ENCODE measurements around the gene ANKS3.

ANKS3 gene

DNA sequence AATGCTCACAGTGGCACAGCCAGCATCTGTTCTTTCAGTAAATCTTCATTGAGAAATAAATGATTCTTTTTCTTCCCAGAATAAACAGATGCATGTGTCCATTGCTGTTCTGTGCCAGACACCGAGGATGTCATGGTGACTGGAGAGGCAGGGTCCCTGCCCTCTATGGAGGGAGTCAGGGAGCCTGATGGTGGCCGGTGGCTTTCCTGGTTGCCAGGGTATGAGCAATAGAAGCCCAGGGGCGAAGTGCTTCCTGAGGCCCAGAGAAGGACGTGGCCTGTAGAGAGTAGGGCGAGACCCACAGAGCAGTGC is 70.7 kb downstream of the ANKS3 start:
- Mint-ChIP-seq H3K27me3 (ENCODE audit: low read depth) (no peaks in the 10 kb centered on the region), H3K36me3 (ENCODE audit: low read depth) (peaks cover 16% of the 10 kb centered on the region), H3K4me1 (peaks cover 4% of the 10 kb centered on the region), H3K27ac (peak overlapping the region in 1 of 3 experiments; percentile 52), H3K4me3 (no peak overlapping the region), H3K9me3 (no peaks in the 10 kb centered on the region)
- no peak for TF ChIP-seq CTCF (IDR thresholded peaks at IDR 0.05; ENCODE audit: unreplicated experiment in 3 of 3)

DNA sequence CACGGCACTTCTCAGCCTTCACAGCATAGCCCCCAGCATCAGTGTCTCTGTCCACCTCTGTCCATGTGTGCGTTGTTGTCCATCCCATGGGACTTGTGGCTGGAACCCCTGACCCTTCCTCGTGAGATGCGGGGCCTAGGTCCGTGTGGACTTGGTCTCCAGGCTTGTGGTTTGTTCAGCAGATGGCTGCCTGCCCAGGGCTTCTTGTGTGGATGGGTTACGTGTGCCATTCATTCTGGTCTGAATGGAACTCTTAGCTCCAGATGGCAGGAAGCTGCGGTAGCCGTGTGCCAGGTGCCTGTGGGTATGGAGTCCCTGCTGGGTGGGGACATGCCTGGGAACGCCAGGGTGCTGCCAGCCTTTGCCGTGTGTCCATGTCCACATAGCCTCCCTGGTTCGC is 72.4 kb downstream of the ANKS3 start:
- Mint-ChIP-seq H3K4me3 (no peak overlapping the region), H3K27me3 (ENCODE audit: low read depth) (no peaks in the 10 kb centered on the region), H3K9me3 (no peaks in the 10 kb centered on the region), H3K27ac (peak overlapping the region in 1 of 3 experiments; percentile 64), H3K4me1 (peaks cover 4% of the 10 kb centered on the region), H3K36me3 (ENCODE audit: low read depth) (peaks cover 15% of the 10 kb centered on the region)
- TF ChIP-seq CTCF (IDR thresholded peaks at IDR 0.05; ENCODE audit: unreplicated experiment in 3 of 3), result no peak

DNA sequence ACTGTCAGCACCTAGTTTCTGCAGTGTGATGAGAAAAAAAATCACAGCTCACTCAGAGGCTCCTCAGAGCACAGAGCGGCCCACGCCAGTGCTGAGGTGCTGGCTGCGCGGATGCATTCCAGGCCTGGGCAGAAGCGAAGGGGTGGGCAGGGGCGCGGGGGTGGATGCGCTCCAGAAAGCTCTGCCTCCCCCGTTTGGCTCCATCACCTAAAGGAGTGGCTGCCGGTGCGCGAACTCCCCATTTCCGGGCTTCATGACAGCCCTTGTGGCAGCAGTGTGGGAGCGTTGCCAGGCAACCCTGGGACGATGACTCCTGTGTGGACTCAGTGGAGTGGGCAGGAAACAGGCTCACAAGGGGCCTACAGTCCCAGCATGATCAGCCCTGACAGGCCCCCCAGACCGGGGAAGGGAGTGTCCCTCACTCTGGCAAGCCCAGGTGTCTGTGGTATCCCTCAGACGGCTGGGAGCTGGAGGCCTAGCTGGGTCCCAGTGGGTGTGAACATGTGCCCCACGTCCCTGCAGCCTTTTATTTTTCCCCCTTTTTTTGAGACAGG is 73.5 kb downstream of the ANKS3 start:
- Mint-ChIP-seq H3K27ac (peak overlapping the region; percentile 56 to 93 (median 83)), H3K36me3 (ENCODE audit: low read depth) (peaks cover 22% of the 10 kb centered on the region), H3K9me3 (no peaks in the 10 kb centered on the region), H3K4me3 (peak overlapping the region in 2 of 3 experiments; percentile 11 to 14), H3K4me1 (peaks cover 4% of the 10 kb centered on the region), H3K27me3 (ENCODE audit: low read depth) (no peaks in the 10 kb centered on the region)
- no peak for TF ChIP-seq CTCF (IDR thresholded peaks at IDR 0.05; ENCODE audit: unreplicated experiment in 3 of 3)

GRCh38 chr16:4659363-4660353 is 74.4 kb downstream of the ANKS3 start:
- H3K4me3 Mint-ChIP-seq, result peak overlapping the region in 2 of 3 experiments; percentile 6 to 11
- H3K4me1 Mint-ChIP-seq, result peaks cover 4% of the 10 kb centered on the region
- H3K27me3 Mint-ChIP-seq (ENCODE audit: low read depth), result no peaks in the 10 kb centered on the region
- H3K36me3 Mint-ChIP-seq (ENCODE audit: low read depth), result peaks cover 21% of the 10 kb centered on the region
- peak overlapping the region; percentile 56 to 93 (median 83) for H3K27ac Mint-ChIP-seq
- no peak for TF ChIP-seq CTCF (IDR thresholded peaks at IDR 0.05; ENCODE audit: unreplicated experiment in 3 of 3)
- no peaks in the 10 kb centered on the region for H3K9me3 Mint-ChIP-seq

GRCh38 chr16:4656695-4657686 is 77.1 kb downstream of the ANKS3 start:
- no peak overlapping the region for H3K27ac Mint-ChIP-seq
- H3K4me3 Mint-ChIP-seq, result no peak overlapping the region
- TF ChIP-seq CTCF (IDR thresholded peaks at IDR 0.05; ENCODE audit: unreplicated experiment in 3 of 3), result no peak
- H3K4me1 Mint-ChIP-seq, result peaks cover 4% of the 10 kb centered on the region
- no peaks in the 10 kb centered on the region for H3K9me3 Mint-ChIP-seq
- H3K36me3 Mint-ChIP-seq (ENCODE audit: low read depth), result peaks cover 15% of the 10 kb centered on the region
- no peaks in the 10 kb centered on the region for H3K27me3 Mint-ChIP-seq (ENCODE audit: low read depth)

Data from nephron (organoid).